A673 (cell line): ENCODE data around the gene SPEG. TPM values are rescaled to one million over a fixed set of nuclear protein-coding genes. Genes with fewer than 3 reads are reported as not detected.

Experiments
- BruUV-seq: library from RNA; stranded (reverse); fragments of 400-500 nt; replicated peaks from 2 replicates; lab custom pipeline; 2021; lab: Mats Ljungman, UMichigan
- CTCF ChIA-PET: fragments of 300-600 bp; sonication (Branson Sonifier 250); formaldehyde crosslinking; loops from one replicate; lab custom pipeline; 2022; ENCODE audit warnings: antibody characterized with exemption; lab: Charles Lee
- POLR2A ChIA-PET: fragments of 300-600 bp; sonication (Branson Sonifier 250); formaldehyde crosslinking; loops from one replicate; lab custom pipeline; 2022; ENCODE audit warnings: antibody characterized with exemption; ENCODE audit not compliant: low non-redundant PET; lab: Charles Lee
- DNase-seq: peaks from one replicate; pipeline ENCODE4 v3.0.0-alpha.2; 2015; ENCODE audit warnings: low spot score
- H3K27ac ChIP-seq: fragments of 200-600 bp; sonication (generic); 2 replicates; pipeline ENCODE4 v1.5.1; 2016; ENCODE audit warnings: mixed run types, low read depth, mild to moderate bottlenecking, mixed read lengths, antibody characterized with exemption, low read length; ENCODE audit not compliant: poor library complexity, severe bottlenecking
- H3K27me3 ChIP-seq: fragments of 200-600 bp; sonication (generic); replicated peaks from 2 replicates; pipeline ENCODE4 v1.6.1; 2017; ENCODE audit warnings: mixed run types, low read depth, mild to moderate bottlenecking, mixed read lengths, antibody characterized with exemption, low read length; ENCODE audit not compliant: insufficient read depth, poor library complexity
- H3K36me3 ChIP-seq: fragments of 200-600 bp; sonication (generic); 2 replicates; pipeline ENCODE4 v1.6.1; 2016; ENCODE audit warnings: mixed run types, mild to moderate bottlenecking, mixed read lengths, antibody characterized with exemption, low read length; ENCODE audit not compliant: insufficient read depth, poor library complexity, severe bottlenecking
- H3K4me1 ChIP-seq: fragments of 200-600 bp; sonication (generic); 2 replicates; pipeline ENCODE4 v1.6.1; 2017; ENCODE audit warnings: mixed run types, mild to moderate bottlenecking, mixed read lengths, antibody characterized with exemption, low read length; ENCODE audit not compliant: insufficient read depth, poor library complexity, severe bottlenecking
- H3K4me3 ChIP-seq: fragments of 200-600 bp; sonication (generic); 2 replicates; pipeline ENCODE4 v1.5.1; 2016; ENCODE audit warnings: low read depth, mixed run types, mild to moderate bottlenecking, mixed read lengths, low read length; ENCODE audit not compliant: poor library complexity, severe bottlenecking
- H3K9me3 ChIP-seq: fragments of 200-600 bp; sonication (generic); 2 replicates; pipeline ENCODE4 v1.6.1; 2016; ENCODE audit warnings: mixed run types, low read depth, mild to moderate bottlenecking, mixed read lengths, antibody characterized with exemption, low read length; ENCODE audit not compliant: poor library complexity, severe bottlenecking
- CTCF ChIP-seq: fragments of 300-800, 200-600 bp; sonication (generic); conservative IDR thresholded peaks from 2 replicates; pipeline ENCODE4 v1.5.1; 2017; ENCODE audit warnings: low read depth, mild to moderate bottlenecking, antibody characterized with exemption, low read length, moderate library complexity, mixed read lengths
- EZH2 ChIP-seq: fragments of 200-600 bp; sonication (generic); IDR thresholded peaks from 2 replicates; pipeline ENCODE4 v1.6.1; 2017; ENCODE audit warnings: borderline replicate concordance, low read depth, mild to moderate bottlenecking, mixed read lengths, antibody characterized with exemption, low read length; ENCODE audit not compliant: poor library complexity, severe bottlenecking
- intact Hi-C: fragments of 100-400 bp; cut with micrococcal nuclease; formaldehyde crosslinking; loops from one replicate; pipeline ENCODE4 v1.10.0; 2022; ENCODE audit not compliant: unreplicated experiment
- total RNA-seq: library from RNA; stranded (reverse); gene quantifications from 2 replicates; pipeline ENCODE4 v1.2.3, GENCODE V29; 2021

Gene SPEG
- total RNA-seq, 1 experiment from 2014 or later, result 8.4 TPM

GRCh38 chr2:219386532-219387280 is 47.9 kb upstream of the SPEG start:
- BruUV-seq, result no TSS peak
- H3K27ac ChIP-seq, result peak overlapping the region; percentile 78

GRCh38 chr2:219387306-219388120 is 47.1 kb upstream of the SPEG start, which contains the start of gene DNPEP:
TSS of gene DNPEP (minus strand) at chr2:219387912. CDS start at chr2:219387794, 118 bp downstream.
- ChIA-PET CTCF (interaction anchor here (0.6 to 2.1 kb wide), 6 partner anchors 17 to 214 kb away, joined by 3 to 19 read pairs (median 7); no protein-coding TSS in a partner anchor), POLR2A (interaction anchor here (0.6 kb wide), 4 partner anchors 180 to 756 kb away, joined by 3 to 12 read pairs (median 7); partner anchors contain the start of gene CDK5R2)
- DNase-seq, result peak; percentile 89
- no peaks in the 10 kb centered on the region for H3K4me1 ChIP-seq
- no TSS peak for BruUV-seq
- peaks cover 13% of the 10 kb centered on the region for H3K36me3 ChIP-seq
- H3K9me3 ChIP-seq, result no peaks in the 10 kb centered on the region
- TF ChIP-seq EZH2 (no peak), CTCF (no peak)
- intact Hi-C loops, result no loop called here
- H3K27me3 ChIP-seq, result no peaks in the 10 kb centered on the region
- peak within 1 kb of the TSS; percentile 62 for H3K4me3 ChIP-seq
- H3K27ac ChIP-seq, result peak within 1 kb of the TSS; percentile 78

More at GRCh38 chr2:219386532-219387280, 47.9 kb upstream of the SPEG start:
- H3K4me3 ChIP-seq, result peak overlapping the region; percentile 62
- POLR2A ChIA-PET, result no interaction called here
- CTCF ChIA-PET, result interaction anchor here (1.1 kb wide), 1 partner anchor 92 kb away, joined by 7 read pairs; no protein-coding TSS in a partner anchor
- peaks cover 13% of the 10 kb centered on the region for H3K36me3 ChIP-seq
- H3K4me1 ChIP-seq, result no peaks in the 10 kb centered on the region
- H3K27me3 ChIP-seq, result no peaks in the 10 kb centered on the region
- peak; percentile 14 for DNase-seq
- intact Hi-C loops, result no loop called here
- TF ChIP-seq CTCF (no peak), EZH2 (no peak)
- no peaks in the 10 kb centered on the region for H3K9me3 ChIP-seq
